ENCODE measurements around the gene CLBA1.

The CLBA1 gene

GRCh38 chr14:105005929-105006830 is 20.6 kb downstream of the CLBA1 start:
- H3K9me2 ChIP-seq (replicated peaks; ENCODE audit: insufficient read depth, low read length) = no peaks in the 10 kb centered on the region
- no peak overlapping the region for H3K9ac ChIP-seq (ENCODE audit: low read length)
- no peaks in the 10 kb centered on the region for H3F3A ChIP-seq (ENCODE audit: insufficient read depth, low read length)
- no peaks in the 10 kb centered on the region; the same call in 1 of the 2 replicates for H3K36me3 ChIP-seq (replicated peaks; ENCODE audit: insufficient read depth, low read length)
- no peak overlapping the region for H3K4me3 ChIP-seq (ENCODE audit: low read length)
- no peaks in the 10 kb centered on the region for H3K9me3 ChIP-seq (replicated peaks; ENCODE audit: insufficient read depth, low read length)
- peaks cover 15% of the 10 kb centered on the region for H3K79me2 ChIP-seq (ENCODE audit: low read length)
- no peaks in the 10 kb centered on the region for H4K20me1 ChIP-seq (ENCODE audit: insufficient read depth, low read length)
- no peak for DNase-seq
- H3K4me1 ChIP-seq (ENCODE audit: low read length) = no peaks in the 10 kb centered on the region
- TF ChIP-seq EZH2 (optimal IDR thresholded peaks at IDR 0.05; ENCODE audit: low read depth, low read length) (no peak), CTCF (IDR thresholded peaks at IDR 0.05; ENCODE audit: low read length) (no peak), EZH2phosphoT487 (IDR thresholded peaks at IDR 0.05; ENCODE audit: low read length) (no peak)
- no peak overlapping the region for H3K27ac ChIP-seq (ENCODE audit: low read length)
- H2AFZ ChIP-seq (ENCODE audit: low read length) = no peak overlapping the region
- no peak overlapping the region for H3K4me2 ChIP-seq (ENCODE audit: low read depth, low read length)
- no peaks in the 10 kb centered on the region for H3K27me3 ChIP-seq (replicated peaks; ENCODE audit: insufficient read depth, low read length)

- H3K9me2 ChIP-seq (replicated peaks; ENCODE audit: insufficient read depth, low read length) = no peaks in the 10 kb centered on the region
- no peak for TF ChIP-seq CTCF (IDR thresholded peaks at IDR 0.05; ENCODE audit: low read length)
- TF ChIP-seq EZH2phosphoT487 (IDR thresholded peaks at IDR 0.05; ENCODE audit: low read length) = no peak
- TF ChIP-seq EZH2 (optimal IDR thresholded peaks at IDR 0.05; ENCODE audit: low read depth, low read length) = no peak
- H3K79me2 ChIP-seq (ENCODE audit: low read length) = peaks cover 23% of the 10 kb centered on the region
- no peaks in the 10 kb centered on the region; the same call in 1 of the 2 replicates for H3K36me3 ChIP-seq (replicated peaks; ENCODE audit: insufficient read depth, low read length)
- H2AFZ ChIP-seq (ENCODE audit: low read length) = no peak overlapping the region
- H3K4me1 ChIP-seq (ENCODE audit: low read length) = no peaks in the 10 kb centered on the region
- H3K27ac ChIP-seq (ENCODE audit: low read length) = no peak overlapping the region
- H3F3A ChIP-seq (ENCODE audit: insufficient read depth, low read length) = no peaks in the 10 kb centered on the region
- no peaks in the 10 kb centered on the region for H3K9me3 ChIP-seq (replicated peaks; ENCODE audit: insufficient read depth, low read length)
- DNase-seq = no peak
- no peaks in the 10 kb centered on the region for H4K20me1 ChIP-seq (ENCODE audit: insufficient read depth, low read length)
- H3K4me2 ChIP-seq (ENCODE audit: low read depth, low read length) = no peak overlapping the region
- no peaks in the 10 kb centered on the region for H3K27me3 ChIP-seq (replicated peaks; ENCODE audit: insufficient read depth, low read length)
- H3K4me3 ChIP-seq (ENCODE audit: low read length) = no peak overlapping the region
- no peak overlapping the region for H3K9ac ChIP-seq (ENCODE audit: low read length)
Measured at GRCh38 chr14:105006831-105007592, 21.4 kb downstream of the CLBA1 start.

- H3K9me3 ChIP-seq (replicated peaks; ENCODE audit: insufficient read depth, low read length) = no peaks in the 10 kb centered on the region
- peaks cover 31% of the 10 kb centered on the region for H3K79me2 ChIP-seq (ENCODE audit: low read length)
- H3K4me1 ChIP-seq (ENCODE audit: low read length) = no peaks in the 10 kb centered on the region
- TF ChIP-seq CTCF (IDR thresholded peaks at IDR 0.05; ENCODE audit: low read length) = no peak
- TF ChIP-seq EZH2 (optimal IDR thresholded peaks at IDR 0.05; ENCODE audit: low read depth, low read length) = no peak
- no peak for TF ChIP-seq EZH2phosphoT487 (IDR thresholded peaks at IDR 0.05; ENCODE audit: low read length)
- no peaks in the 10 kb centered on the region for H4K20me1 ChIP-seq (ENCODE audit: insufficient read depth, low read length)
- no peak overlapping the region for H3K4me3 ChIP-seq (ENCODE audit: low read length)
- DNase-seq = no peak
- H3K4me2 ChIP-seq (ENCODE audit: low read depth, low read length) = no peak overlapping the region
- H3K9ac ChIP-seq (ENCODE audit: low read length) = no peak overlapping the region
- no peaks in the 10 kb centered on the region for H3K27me3 ChIP-seq (replicated peaks; ENCODE audit: insufficient read depth, low read length)
- no peaks in the 10 kb centered on the region for H3K9me2 ChIP-seq (replicated peaks; ENCODE audit: insufficient read depth, low read length)
- H3K27ac ChIP-seq (ENCODE audit: low read length) = no peak overlapping the region
- H2AFZ ChIP-seq (ENCODE audit: low read length) = no peak overlapping the region
- H3F3A ChIP-seq (ENCODE audit: insufficient read depth, low read length) = no peaks in the 10 kb centered on the region
- no peaks in the 10 kb centered on the region; the same call in 1 of the 2 replicates for H3K36me3 ChIP-seq (replicated peaks; ENCODE audit: insufficient read depth, low read length)
Measured at GRCh38 chr14:105007593-105008264, 22.1 kb downstream of the CLBA1 start.

Data from MM.1S (cell line).